ENCODE measurements around the gene TNFAIP8L1.

GRCh38 chr19:4656102-4656501 lies 16.8 kb downstream of the TNFAIP8L1 start:
- TF ChIP-seq CTCF (IDR thresholded peaks at IDR 0.05; ENCODE audit: insufficient read depth, low read depth, low read length) (no peak), EZH2 (IDR thresholded peaks at IDR 0.05; ENCODE audit: insufficient read depth, low read length) (no peak)

Measured in astrocyte (in vitro differentiated cells and primary cell).